ENCODE measurements around the gene WLS. TPM values are rescaled to one million over a fixed set of nuclear protein-coding genes. Genes with fewer than 3 reads are reported as not detected.

The WLS gene
- total RNA-seq, 4 donors from 2014 or later, result 44.1 to 160 (median 76.8) TPM

GRCh38 chr1:68231627-68232288, 565 bp downstream of the WLS start:
- H3K4me1 ChIP-seq, result no peaks in the 10 kb centered on the region
- peak; percentile 67 to 80 for DNase-seq
- peak overlapping the region; percentile 80 to 82 for H3K27ac ChIP-seq
- H3K36me3 ChIP-seq, result no peaks in the 10 kb centered on the region
- H3K4me3 ChIP-seq, result peak overlapping the region; percentile 58 to 69
- no peaks in the 10 kb centered on the region for H3K27me3 ChIP-seq
- TF ChIP-seq POLR2A (IDR thresholded peaks at IDR 0.05) (peak in 1 of 2 donors; percentile 21), CTCF (IDR thresholded peaks at IDR 0.05) (no peak)
- intact Hi-C loops (cut with DNase I; ENCODE audit: low total_unique reads), result no loop called here
- no peaks in the 10 kb centered on the region for H3K9me3 ChIP-seq

GRCh38 chr1:68230901-68231626, 1.3 kb downstream of the WLS start:
- TF ChIP-seq CTCF (IDR thresholded peaks at IDR 0.05) (no peak), POLR2A (IDR thresholded peaks at IDR 0.05) (no peak)
- Histone ChIP-seq H3K36me3 (no peaks in the 10 kb centered on the region), H3K27me3 (no peaks in the 10 kb centered on the region), H3K4me3 (peak overlapping the region; percentile 58 to 69), H3K27ac (peak overlapping the region; percentile 80 to 82), H3K9me3 (no peaks in the 10 kb centered on the region), H3K4me1 (no peaks in the 10 kb centered on the region)
- DNase-seq, result peak; percentile 37 to 48
- intact Hi-C loops (cut with DNase I; ENCODE audit: low total_unique reads), result no loop called here

GRCh38 chr1:68230484-68230802, 1.9 kb downstream of the WLS start:
- Histone ChIP-seq H3K36me3 (no peaks in the 10 kb centered on the region), H3K9me3 (no peaks in the 10 kb centered on the region), H3K27ac (peak overlapping the region; percentile 80 to 82), H3K4me3 (peak overlapping the region; percentile 58 to 69), H3K27me3 (no peaks in the 10 kb centered on the region), H3K4me1 (no peaks in the 10 kb centered on the region)
- DNase-seq, result no peak
- TF ChIP-seq POLR2A (IDR thresholded peaks at IDR 0.05), result no peak
- no peak for TF ChIP-seq CTCF (IDR thresholded peaks at IDR 0.05)
- intact Hi-C loops (cut with DNase I; ENCODE audit: low total_unique reads), result no loop called here

GRCh38 chr1:68229650-68230483, 2.5 kb downstream of the WLS start:
- Histone ChIP-seq H3K9me3 (no peaks in the 10 kb centered on the region), H3K27ac (peak overlapping the region; percentile 80 to 82), H3K36me3 (no peaks in the 10 kb centered on the region), H3K4me1 (no peaks in the 10 kb centered on the region), H3K27me3 (no peaks in the 10 kb centered on the region), H3K4me3 (peak overlapping the region in 1 of 2 donors; percentile 69)
- no peak for DNase-seq
- TF ChIP-seq CTCF (IDR thresholded peaks at IDR 0.05), result no peak
- TF ChIP-seq POLR2A (IDR thresholded peaks at IDR 0.05), result no peak
- intact Hi-C loops (cut with DNase I; ENCODE audit: low total_unique reads), result no loop called here
